ENCODE data around the gene MRM3. TPM values are rescaled to one million over a fixed set of nuclear protein-coding genes. Genes with fewer than 3 reads are reported as not detected.

MRM3 gene
- total and polyA plus RNA-seq, 2 experiments from 2014 or later, result 17.7 to 23.4 TPM

GRCh38 chr17:798246-798645 lies 16.1 kb downstream of the MRM3 start (continued):
- TF ChIP-seq ZNF462 (CRISPR knock-in tag; IDR thresholded peaks at IDR 0.05) (no peak), STAT1 (IDR thresholded peaks at IDR 0.05; ENCODE audit: unreplicated experiment) (no peak), JUNB (IDR thresholded peaks at IDR 0.05; ENCODE audit: unreplicated experiment) (no peak), POLR2AphosphoS5 (IDR thresholded peaks at IDR 0.05; ENCODE audit: low read depth) (no peak), EZH2phosphoT487 (IDR thresholded peaks at IDR 0.05; ENCODE audit: unreplicated experiment) (no peak), EZH2 (IDR thresholded peaks at IDR 0.05; ENCODE audit: low read depth, unreplicated experiment) (no peak)

- no peaks in the 10 kb centered on the region; the same call in 1 of the 2 replicates for H3K36me3 ChIP-seq (ENCODE audit: insufficient read depth)
- TF ChIP-seq EZH2phosphoT487 (IDR thresholded peaks at IDR 0.05; ENCODE audit: unreplicated experiment), result no peak
- TF ChIP-seq CTCF (conservative IDR thresholded peaks at IDR 0.05; ENCODE audit: low read depth in 2 of 2), result no peak
- TF ChIP-seq ZNF462 (CRISPR knock-in tag; IDR thresholded peaks at IDR 0.05), result no peak
- no peak for TF ChIP-seq JUNB (IDR thresholded peaks at IDR 0.05; ENCODE audit: unreplicated experiment)
- TF ChIP-seq EZH2 (IDR thresholded peaks at IDR 0.05; ENCODE audit: low read depth, unreplicated experiment), result no peak
Measured at GRCh38 chr17:799261-799660, 17.1 kb downstream of the MRM3 start.

More at GRCh38 chr17:799261-799660, 17.1 kb downstream of the MRM3 start:
- H3K4me1 ChIP-seq (ENCODE audit: insufficient read depth), result no peaks in the 10 kb centered on the region
- H3K27me3 Mint-ChIP-seq (ENCODE audit: insufficient read depth, low read depth, poor library complexity), result peaks cover 24% of the 10 kb centered on the region
- no peak overlapping the region for H3K4me3 ChIP-seq
- no peak overlapping the region for H3K27ac Mint-ChIP-seq
- no peak overlapping the region for H2AFZ ChIP-seq
- H3K4me1 Mint-ChIP-seq, result peaks cover 14% of the 10 kb centered on the region
- no peaks in the 10 kb centered on the region for H3K27me3 ChIP-seq (ENCODE audit: insufficient read depth)
- no peak overlapping the region for H3K4me3 Mint-ChIP-seq
- DNase-seq (ENCODE audit: low spot score) (no peak), ATAC-seq (no peak)
- no peak overlapping the region for H3K4me2 ChIP-seq
- no peak overlapping the region for H3K27ac ChIP-seq (ENCODE audit: low read depth)
- H3K79me2 ChIP-seq (replicated peaks; ENCODE audit: insufficient read depth), result no peaks in the 10 kb centered on the region
- no peaks in the 10 kb centered on the region; the same call in 1 of the 2 replicates for H4K20me1 ChIP-seq (replicated peaks; ENCODE audit: insufficient read depth)
- H3F3A ChIP-seq (replicated peaks; ENCODE audit: low read depth), result 0 out of 2 replicates have a peak, but pooled peaks cover 4% of the 10 kb centered on the region
- H3K9me3 Mint-ChIP-seq, result no peaks in the 10 kb centered on the region; the same call in 2 of the 3 replicates
- H3K9me2 ChIP-seq (ENCODE audit: insufficient read depth), result no peaks in the 10 kb centered on the region
- peaks cover 17% of the 10 kb centered on the region for H3K36me3 Mint-ChIP-seq (ENCODE audit: low read depth)
